Activated T-helper 9 cell treated with anti-CD3 and anti-CD28 coated beads, Interleukin-2, amount 50 U/mL, for 16 hours (primary cell): ENCODE measurements around the gene CBLC.
A peak's percentile ranks its signal among the peaks of the same experiment; 100 is the strongest.
"Not testable (repeated sequence)": the region's sequence is repeated elsewhere in the genome, so short reads cannot be mapped to it uniquely, and the experiment has no call there.

Experiments
- DNase-seq: peaks from one replicate; pipeline ENCODE4 v3.0.0-alpha.2; 2020; ENCODE audit warnings: low read depth

Gene CBLC

GRCh38 chr19:44765033-44765948 is 12.4 kb upstream of the CBLC start:
- no peak for DNase-seq

- no peak for DNase-seq
Observed at GRCh38 chr19:44765949-44766335, 11.7 kb upstream of the CBLC start.

- no peak for DNase-seq
Observed at GRCh38 chr19:44767295-44768180, 10.2 kb upstream of the CBLC start.

GRCh38 chr19:44770550-44771257 is 7.0 kb upstream of the CBLC start:
- peak; percentile 94 for DNase-seq

GRCh38 chr19:44772144-44772543 is 5.5 kb upstream of the CBLC start:
- DNase-seq, result not testable (repeated sequence)

GRCh38 chr19:44772959-44773358 is 4.7 kb upstream of the CBLC start:
- DNase-seq, result no peak

- DNase-seq, result no peak
Observed at GRCh38 chr19:44775676-44776240, 1.9 kb upstream of the CBLC start.

- DNase-seq, result no peak
Observed at GRCh38 chr19:44776402-44777096, 1.1 kb upstream of the CBLC start.

GRCh38 chr19:44779150-44779549 is 1.5 kb downstream of the CBLC start:
- DNase-seq, result no peak

- not testable (repeated sequence) for DNase-seq
Observed at GRCh38 chr19:44781694-44782093, 4.0 kb downstream of the CBLC start.

GRCh38 chr19:44782729-44783128 is 5.0 kb downstream of the CBLC start:
- DNase-seq, result no peak

- DNase-seq, result no peak
Observed at GRCh38 chr19:44783545-44783944, 5.9 kb downstream of the CBLC start.

GRCh38 chr19:44785271-44785670 is 7.6 kb downstream of the CBLC start:
- no peak for DNase-seq

GRCh38 chr19:44785993-44786392 is 8.3 kb downstream of the CBLC start:
- DNase-seq, result no peak

GRCh38 chr19:44788971-44789370 is 11.3 kb downstream of the CBLC start:
- DNase-seq, result no peak

GRCh38 chr19:44789943-44790483 is 12.3 kb downstream of the CBLC start:
- no peak for DNase-seq

GRCh38 chr19:44792281-44792680 is 14.6 kb downstream of the CBLC start:
- no peak for DNase-seq

- DNase-seq, result no peak
Observed at GRCh38 chr19:44794610-44795009, 16.9 kb downstream of the CBLC start.

- DNase-seq, result no peak
Observed at GRCh38 chr19:44795398-44795987, 17.8 kb downstream of the CBLC start.

GRCh38 chr19:44796701-44797115 is 19.0 kb downstream of the CBLC start:
- DNase-seq, result no peak
